Left ventricle myocardium inferior (tissue), 1 donor: ENCODE results near the gene TMEM100. TPM values are rescaled to one million over a fixed set of nuclear protein-coding genes. Genes with fewer than 3 reads are reported as not detected.

Experiments used
- total RNA-seq: library from RNA; stranded (reverse); fragmentation: NEBNext Ultra II Directional; extraction: Animal tissue kit (Norgen Biotek cat#: 25700); gene quantifications from one replicate; pipeline ENCODE4 v1.2.1, GENCODE V29; 2021
- donor health status: DM: no; HTN: yes; CAD: no; lungs with severe emphysema.

Gene TMEM100
- total RNA-seq, 1 donor from 2014 or later, result 13.9 TPM

Other genes with a start within 250 kb of the TMEM100 start
- not detected for gene SMIM36, start 211.4 kb downstream of the TMEM100 start, total RNA-seq
- gene PCTP, start 28.2 kb upstream of the TMEM100 start, total RNA-seq, result 19.6 TPM